ENCODE measurements around the gene LSM10. TPM values are rescaled to one million over a fixed set of nuclear protein-coding genes. Genes with fewer than 3 reads are reported as not detected.

LSM10 gene
- total RNA-seq, 1 donor from 2014 or later = 57.5 TPM

- peak overlapping the region; percentile 7 for H3K4me3 Mint-ChIP-seq
- intact Hi-C loops (cut with micrococcal nuclease) = no loop called here
- peaks cover 68% of the 10 kb centered on the region for H3K4me1 Mint-ChIP-seq (ENCODE audit: low read depth)
- H3K27me3 Mint-ChIP-seq (ENCODE audit: insufficient read depth) = no peaks in the 10 kb centered on the region
- no peaks in the 10 kb centered on the region for H3K9me3 Mint-ChIP-seq
- H3K27ac Mint-ChIP-seq = peak overlapping the region; percentile 82
- H3K36me3 Mint-ChIP-seq (ENCODE audit: low read depth) = peaks cover 17% of the 10 kb centered on the region
- DNase-seq (ENCODE audit: low spot score) = no peak
These were observed 19.8 kb downstream of the LSM10 start for GRCh38 chr1:36377791-36378492.

GRCh38 chr1:36372617-36373016 lies 25.1 kb downstream of the LSM10 start:
- H3K27me3 Mint-ChIP-seq (ENCODE audit: insufficient read depth) = no peaks in the 10 kb centered on the region
- no peak for DNase-seq (ENCODE audit: low spot score)
- H3K27ac Mint-ChIP-seq = peak overlapping the region; percentile 68
- H3K9me3 Mint-ChIP-seq = no peaks in the 10 kb centered on the region
- peaks cover 62% of the 10 kb centered on the region for H3K4me1 Mint-ChIP-seq (ENCODE audit: low read depth)
- intact Hi-C loops (cut with micrococcal nuclease) = no loop called here
- no peak overlapping the region for H3K4me3 Mint-ChIP-seq
- peaks cover 16% of the 10 kb centered on the region for H3K36me3 Mint-ChIP-seq (ENCODE audit: low read depth)

- no peaks in the 10 kb centered on the region for H3K27me3 Mint-ChIP-seq (ENCODE audit: insufficient read depth)
- peaks cover 9% of the 10 kb centered on the region for H3K36me3 Mint-ChIP-seq (ENCODE audit: low read depth)
- intact Hi-C loops (cut with micrococcal nuclease) = loop anchor here (1.0 kb wide), 6 partner anchors 17 to 220 kb away; partner anchors contain the start of gene TRAPPC3
- peaks cover 69% of the 10 kb centered on the region for H3K4me1 Mint-ChIP-seq (ENCODE audit: low read depth)
- DNase-seq (ENCODE audit: low spot score) = peak; percentile 65
- H3K27ac Mint-ChIP-seq = peak overlapping the region; percentile 35
- H3K9me3 Mint-ChIP-seq = no peaks in the 10 kb centered on the region
- H3K4me3 Mint-ChIP-seq = no peak overlapping the region
These were observed 28.4 kb downstream of the LSM10 start for GRCh38 chr1:36369061-36369861.

- intact Hi-C loops (cut with micrococcal nuclease) = no loop called here
These were observed 29.9 kb downstream of the LSM10 start for GRCh38 chr1:36367798-36368197.

GRCh38 chr1:36367066-36367465 lies 30.6 kb downstream of the LSM10 start:
- peak overlapping the region; percentile 11 for H3K4me3 Mint-ChIP-seq
- intact Hi-C loops (cut with micrococcal nuclease) = no loop called here
- DNase-seq (ENCODE audit: low spot score) = no peak

More at GRCh38 chr1:36367798-36368197, 29.9 kb downstream of the LSM10 start:
- no peak overlapping the region for H3K4me3 Mint-ChIP-seq
- peaks cover 55% of the 10 kb centered on the region for H3K4me1 Mint-ChIP-seq (ENCODE audit: low read depth)
- peak overlapping the region; percentile 84 for H3K27ac Mint-ChIP-seq
- peaks cover 7% of the 10 kb centered on the region for H3K36me3 Mint-ChIP-seq (ENCODE audit: low read depth)
- H3K27me3 Mint-ChIP-seq (ENCODE audit: insufficient read depth) = no peaks in the 10 kb centered on the region
- H3K9me3 Mint-ChIP-seq = no peaks in the 10 kb centered on the region
- DNase-seq (ENCODE audit: low spot score) = no peak

GRCh38 chr1:36366091-36366661 lies 31.5 kb downstream of the LSM10 start:
- H3K27me3 Mint-ChIP-seq (ENCODE audit: insufficient read depth) = no peaks in the 10 kb centered on the region
- no peaks in the 10 kb centered on the region for H3K9me3 Mint-ChIP-seq
- H3K4me3 Mint-ChIP-seq = peak overlapping the region; percentile 56
- peak; percentile 51 for DNase-seq (ENCODE audit: low spot score)
- peak overlapping the region; percentile 84 for H3K27ac Mint-ChIP-seq
- intact Hi-C loops (cut with micrococcal nuclease) = no loop called here
- peaks cover 10% of the 10 kb centered on the region for H3K36me3 Mint-ChIP-seq (ENCODE audit: low read depth)
- H3K4me1 Mint-ChIP-seq (ENCODE audit: low read depth) = peaks cover 50% of the 10 kb centered on the region

More at GRCh38 chr1:36367066-36367465, 30.6 kb downstream of the LSM10 start:
- no peaks in the 10 kb centered on the region for H3K27me3 Mint-ChIP-seq (ENCODE audit: insufficient read depth)
- H3K4me1 Mint-ChIP-seq (ENCODE audit: low read depth) = peaks cover 50% of the 10 kb centered on the region
- no peaks in the 10 kb centered on the region for H3K9me3 Mint-ChIP-seq
- peaks cover 7% of the 10 kb centered on the region for H3K36me3 Mint-ChIP-seq (ENCODE audit: low read depth)
- peak overlapping the region; percentile 84 for H3K27ac Mint-ChIP-seq

GRCh38 chr1:36365381-36365780 lies 32.3 kb downstream of the LSM10 start:
- DNase-seq (ENCODE audit: low spot score) = no peak
- no peaks in the 10 kb centered on the region for H3K27me3 Mint-ChIP-seq (ENCODE audit: insufficient read depth)
- peak overlapping the region; percentile 84 for H3K27ac Mint-ChIP-seq
- H3K4me1 Mint-ChIP-seq (ENCODE audit: low read depth) = peaks cover 50% of the 10 kb centered on the region
- H3K4me3 Mint-ChIP-seq = no peak overlapping the region
- intact Hi-C loops (cut with micrococcal nuclease) = no loop called here
- peaks cover 8% of the 10 kb centered on the region for H3K36me3 Mint-ChIP-seq (ENCODE audit: low read depth)
- no peaks in the 10 kb centered on the region for H3K9me3 Mint-ChIP-seq

- Mint-ChIP-seq H3K4me1 (ENCODE audit: low read depth) (peaks cover 11% of the 10 kb centered on the region), H3K4me3 (peak overlapping the region; percentile 2), H3K27ac (peak overlapping the region; percentile 88), H3K36me3 (ENCODE audit: low read depth) (peaks cover 23% of the 10 kb centered on the region), H3K27me3 (ENCODE audit: insufficient read depth) (no peaks in the 10 kb centered on the region), H3K9me3 (no peaks in the 10 kb centered on the region)
- peak; percentile 29 for DNase-seq (ENCODE audit: low spot score)
- intact Hi-C loops (cut with micrococcal nuclease) = no loop called here
These were observed 37.7 kb downstream of the LSM10 start for GRCh38 chr1:36359911-36360550.

GRCh38 chr1:36359383-36359782 lies 38.3 kb downstream of the LSM10 start:
- no peak for DNase-seq (ENCODE audit: low spot score)
- peaks cover 26% of the 10 kb centered on the region for H3K36me3 Mint-ChIP-seq (ENCODE audit: low read depth)
- H3K27me3 Mint-ChIP-seq (ENCODE audit: insufficient read depth) = no peaks in the 10 kb centered on the region
- intact Hi-C loops (cut with micrococcal nuclease) = no loop called here
- peak overlapping the region; percentile 88 for H3K27ac Mint-ChIP-seq
- H3K9me3 Mint-ChIP-seq = no peaks in the 10 kb centered on the region
- H3K4me1 Mint-ChIP-seq (ENCODE audit: low read depth) = peaks cover 11% of the 10 kb centered on the region
- H3K4me3 Mint-ChIP-seq = peak overlapping the region; percentile 2

GRCh38 chr1:36358514-36359084 lies 39.1 kb downstream of the LSM10 start:
- Mint-ChIP-seq H3K27me3 (ENCODE audit: insufficient read depth) (no peaks in the 10 kb centered on the region), H3K36me3 (ENCODE audit: low read depth) (peaks cover 29% of the 10 kb centered on the region), H3K9me3 (no peaks in the 10 kb centered on the region), H3K4me3 (no peak overlapping the region), H3K27ac (no peak overlapping the region), H3K4me1 (ENCODE audit: low read depth) (peaks cover 11% of the 10 kb centered on the region)
- intact Hi-C loops (cut with micrococcal nuclease) = no loop called here
- DNase-seq (ENCODE audit: low spot score) = no peak

GRCh38 chr1:36355811-36356210 lies 41.9 kb downstream of the LSM10 start:
- no peak for DNase-seq (ENCODE audit: low spot score)
- H3K36me3 Mint-ChIP-seq (ENCODE audit: low read depth) = peaks cover 31% of the 10 kb centered on the region
- no peak overlapping the region for H3K4me3 Mint-ChIP-seq
- no peak overlapping the region for H3K27ac Mint-ChIP-seq
- intact Hi-C loops (cut with micrococcal nuclease) = no loop called here
- H3K4me1 Mint-ChIP-seq (ENCODE audit: low read depth) = peaks cover 21% of the 10 kb centered on the region
- no peaks in the 10 kb centered on the region for H3K27me3 Mint-ChIP-seq (ENCODE audit: insufficient read depth)
- no peaks in the 10 kb centered on the region for H3K9me3 Mint-ChIP-seq

GRCh38 chr1:36354486-36354885 lies 43.2 kb downstream of the LSM10 start:
- no peak for DNase-seq (ENCODE audit: low spot score)
- Mint-ChIP-seq H3K27ac (peak overlapping the region; percentile 47), H3K9me3 (no peaks in the 10 kb centered on the region), H3K4me3 (no peak overlapping the region), H3K27me3 (ENCODE audit: insufficient read depth) (no peaks in the 10 kb centered on the region), H3K4me1 (ENCODE audit: low read depth) (peaks cover 20% of the 10 kb centered on the region), H3K36me3 (ENCODE audit: low read depth) (peaks cover 28% of the 10 kb centered on the region)
- intact Hi-C loops (cut with micrococcal nuclease) = no loop called here
